Sigmoid colon (tissue), 4 donors: ENCODE measurements around the gene RBBP5.

Experiments
- CTCF ChIP-seq, 4 experiments: fragments of 450-650 bp in 3 of 4; fragments of 200-600 bp in 1 of 4; IDR thresholded peaks; one replicate each; pipeline ENCODE4 v1.5.1; 2016 to 2019; ENCODE audit warnings: antibody characterized with exemption in 4 of 4, mild to moderate bottlenecking in 3 of 4, moderate library complexity in 2 of 4
- EP300 ChIP-seq, 4 donors: sonication (generic); formaldehyde crosslinking; IDR thresholded peaks; one replicate each; pipeline ENCODE4 v1.6.1; 2017; ENCODE audit warnings: antibody characterized with exemption in 4 of 4
- POLR2A ChIP-seq, 2 donors: fragments of 450-650 bp; IDR thresholded peaks; one replicate each; pipeline ENCODE4 v1.6.1; 2016; ENCODE audit warnings: antibody characterized with exemption in 2 of 2, mild to moderate bottlenecking in 2 of 2, moderate library complexity in 2 of 2
- POLR2AphosphoS5 ChIP-seq, 4 donors: sonication (generic); formaldehyde crosslinking; IDR thresholded peaks; one replicate each; pipeline ENCODE4 v1.6.1; 2017; ENCODE audit warnings: antibody characterized with exemption in 4 of 4

- TF ChIP-seq CTCF (IDR thresholded peaks at IDR 0.05) (peak; percentile 64 to 83 (median 76)), POLR2A (IDR thresholded peaks at IDR 0.05) (no peak), EP300 (IDR thresholded peaks at IDR 0.05) (no peak), POLR2AphosphoS5 (IDR thresholded peaks at IDR 0.05) (no peak)
Observed at GRCh38 chr1:205061665-205062069, 60.1 kb downstream of the RBBP5 start.
